HG02798 (cell line): Measurements from ENCODE around the gene MYCBP2.
A peak's percentile ranks its signal among the peaks of the same experiment; 100 is the strongest.
"Not testable (repeated sequence)": the region's sequence is repeated elsewhere in the genome, so short reads cannot be mapped to it uniquely, and the experiment has no call there.

ENCODE experiments used
- ATAC-seq: cut with Tn5 transposase; IDR thresholded peaks from one replicate; pipeline ENCODE4 v1.9.1; 2021; ENCODE audit warnings: mild to moderate bottlenecking; ENCODE audit not compliant: unreplicated experiment, poor library complexity

The MYCBP2 gene

DNA sequence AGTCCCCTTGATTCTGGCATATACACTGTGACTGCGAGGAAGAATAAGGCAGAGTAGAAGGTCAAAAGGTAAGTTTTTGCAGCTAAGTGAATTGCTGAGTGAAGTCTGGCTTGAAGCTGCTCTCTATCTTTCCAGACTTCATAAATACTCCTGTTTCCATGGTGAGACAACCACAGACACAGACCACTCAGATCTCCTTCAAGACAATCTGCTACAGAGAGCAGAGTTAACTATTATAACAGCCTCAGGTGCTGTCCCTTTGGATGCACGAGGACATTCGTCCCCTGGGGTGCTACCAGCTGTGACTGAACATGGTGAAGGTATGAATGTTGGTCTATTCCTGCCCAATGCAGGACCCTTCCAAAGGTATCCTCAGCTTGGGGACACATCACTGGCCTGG lies 104.0 kb downstream of the MYCBP2 start:
- ATAC-seq = no peak

DNA sequence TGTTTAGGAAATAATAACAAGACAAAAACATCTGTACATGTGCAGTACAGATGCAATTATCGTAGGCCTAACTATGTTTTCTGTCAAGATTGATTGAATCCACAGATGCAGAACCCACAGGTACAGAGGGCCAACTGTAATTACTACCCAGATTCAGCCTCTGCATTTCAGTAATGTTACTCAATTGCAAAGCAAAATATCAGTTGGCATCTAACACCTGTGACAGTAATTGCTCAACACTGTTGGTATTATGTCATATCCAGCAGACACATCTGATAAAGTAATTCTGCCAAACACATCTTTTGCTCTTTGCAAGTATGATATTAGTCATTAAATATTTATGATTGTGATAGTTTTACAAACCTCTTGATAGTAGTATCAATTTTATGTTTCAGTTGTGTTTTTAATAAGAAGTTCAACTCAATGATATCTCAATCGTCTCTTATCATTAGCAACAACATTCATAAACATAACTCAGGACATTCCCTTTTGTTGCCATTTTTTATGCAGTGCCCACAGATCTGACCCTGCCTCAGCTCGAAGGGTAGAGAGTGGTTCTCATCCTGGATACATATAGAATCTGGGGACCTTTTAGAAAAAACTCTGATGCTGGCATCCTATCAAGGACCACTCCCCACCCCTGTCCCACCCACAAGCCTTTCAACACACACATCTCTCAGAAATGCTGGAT lies 104.7 kb downstream of the MYCBP2 start:
- ATAC-seq = no peak

DNA sequence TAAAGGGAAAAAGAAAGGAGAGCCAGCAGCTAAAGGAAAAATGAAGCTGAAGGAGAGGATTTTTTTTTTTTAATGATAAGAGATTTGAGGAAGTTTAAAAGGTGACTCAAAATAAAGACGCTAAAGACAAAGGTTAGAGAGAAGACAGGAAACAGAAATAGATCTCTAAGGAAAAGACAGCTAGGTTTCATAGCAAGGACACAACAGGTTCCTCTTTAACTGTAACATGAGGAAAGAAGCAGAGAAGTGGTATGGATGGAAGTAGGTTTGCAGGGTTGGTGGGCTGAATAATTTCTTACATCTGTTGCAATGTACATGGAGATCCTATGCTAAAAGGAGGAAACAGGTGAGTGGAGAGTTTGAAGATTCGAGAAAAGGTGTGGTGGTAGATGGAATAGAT lies 107.5 kb downstream of the MYCBP2 start:
- ATAC-seq = no peak

DNA sequence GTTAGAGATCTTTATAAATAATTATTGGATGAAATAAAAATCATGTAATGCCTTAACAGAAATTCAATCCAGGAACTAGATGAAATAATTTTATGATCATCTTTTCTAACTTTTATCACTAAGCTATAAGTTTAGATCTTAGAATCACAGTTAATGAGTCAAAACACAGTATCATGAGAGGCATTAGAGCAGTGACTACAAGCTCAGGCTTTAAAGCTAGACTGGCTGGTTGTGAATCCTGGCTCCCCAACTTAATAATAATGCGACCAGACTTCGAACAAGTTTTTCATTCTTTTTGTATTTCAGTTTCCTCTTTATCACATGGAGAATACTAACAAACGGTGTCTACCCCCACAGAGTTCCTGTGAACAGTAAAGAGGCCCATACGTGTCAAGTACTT lies 108.6 kb downstream of the MYCBP2 start:
- ATAC-seq = no peak

DNA sequence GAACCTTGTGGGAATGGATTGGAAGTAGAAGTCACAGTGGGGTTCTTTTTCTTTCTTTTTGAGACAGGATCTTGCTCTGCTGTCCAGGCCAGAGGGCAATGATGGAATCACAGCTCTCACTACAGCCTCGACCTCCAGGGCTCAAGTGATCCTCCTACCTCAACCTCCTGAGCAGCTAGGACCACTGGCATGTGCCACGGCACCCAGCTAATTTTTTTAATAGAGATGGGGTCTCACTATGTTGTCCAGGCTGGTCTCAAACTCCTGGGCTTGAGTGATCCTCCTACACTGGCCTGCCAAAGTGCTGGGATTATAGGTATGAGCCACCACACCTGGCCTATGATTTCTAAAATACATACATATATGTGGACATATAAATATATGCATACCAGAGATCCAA lies 111.4 kb downstream of the MYCBP2 start:
- no peak for ATAC-seq

DNA sequence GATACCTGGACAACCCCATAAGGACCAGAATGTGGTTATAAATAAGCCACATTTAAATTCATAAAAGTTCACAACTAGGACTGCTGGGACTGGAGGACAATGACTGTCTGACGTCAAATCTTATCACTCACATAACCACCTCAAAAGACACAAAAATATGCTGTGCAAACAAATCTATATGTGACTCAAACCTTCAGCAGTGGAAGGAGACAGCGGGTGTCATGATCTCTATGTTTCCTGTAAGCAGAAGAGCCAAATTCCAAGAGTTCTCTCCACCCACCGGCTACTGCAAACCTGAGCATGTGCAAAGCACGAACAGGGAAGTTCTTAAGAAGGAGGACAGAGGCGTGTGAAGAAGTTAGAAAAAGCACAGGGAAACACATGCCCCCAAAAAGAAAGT lies 113.2 kb downstream of the MYCBP2 start:
- no peak for ATAC-seq

DNA sequence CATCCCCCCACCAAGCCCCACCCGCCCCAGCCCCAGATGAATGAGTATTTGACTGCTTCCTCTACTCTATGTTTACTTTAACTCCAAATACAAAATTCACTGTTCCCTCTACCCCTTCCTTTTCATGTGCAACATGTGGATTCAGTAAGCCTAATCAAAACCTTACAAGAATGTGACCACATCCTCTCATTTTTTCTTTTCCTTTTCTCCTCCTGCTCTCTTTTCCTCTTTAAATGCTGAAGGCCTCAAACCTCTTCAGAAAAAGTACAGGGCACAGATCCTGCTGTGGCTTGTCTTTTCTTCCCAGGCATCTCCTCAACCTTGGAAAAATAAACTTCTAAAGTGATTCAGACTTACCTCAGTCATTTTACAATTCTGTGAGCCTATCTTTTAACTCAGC lies 119.0 kb downstream of the MYCBP2 start:
- no peak for ATAC-seq

DNA sequence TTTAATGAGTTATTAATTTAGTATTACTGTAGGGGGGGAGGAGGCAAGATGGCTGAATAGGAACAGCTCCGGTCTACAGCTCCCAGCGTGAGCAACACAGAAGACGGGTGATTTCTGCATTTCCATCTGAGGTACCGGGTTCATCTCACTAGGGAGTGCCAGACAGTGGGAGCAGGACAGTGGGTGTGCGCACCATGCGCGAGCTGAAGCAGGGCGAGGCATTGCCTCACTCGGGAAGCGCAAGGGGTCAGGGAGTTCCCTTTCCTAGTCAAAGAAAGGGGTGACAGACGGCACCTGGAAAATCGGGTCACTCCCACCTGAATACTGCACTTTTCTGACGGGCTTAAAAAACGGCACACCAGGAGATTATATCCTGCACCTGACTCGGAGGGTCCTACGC lies 127.9 kb downstream of the MYCBP2 start:
- ATAC-seq = not testable (repeated sequence)

DNA sequence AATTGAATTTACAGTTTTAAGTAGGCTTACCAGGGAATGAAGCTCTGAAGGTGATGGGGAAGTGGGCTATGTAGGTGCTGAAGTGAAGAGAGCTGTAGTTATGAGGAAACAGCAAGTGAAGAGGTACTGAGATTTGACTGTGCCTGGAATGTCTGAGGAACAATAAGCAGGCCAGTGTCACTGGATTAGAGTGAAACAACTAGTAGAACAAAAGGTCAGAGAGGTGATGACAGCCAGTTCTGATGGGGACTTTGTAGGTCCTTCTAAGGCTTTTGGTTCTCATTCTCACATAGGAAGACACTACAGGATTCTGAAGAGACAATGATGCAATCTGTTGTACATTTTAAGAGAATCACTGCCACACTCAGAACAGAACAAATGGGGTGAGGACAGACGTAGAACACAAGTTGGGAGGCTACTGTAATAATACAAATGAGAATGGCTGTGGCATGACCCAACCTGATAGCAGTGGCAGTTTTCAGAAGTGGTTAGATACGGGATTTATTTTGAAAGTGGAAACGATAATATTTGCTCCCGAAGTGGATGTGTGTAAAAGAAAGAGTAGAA lies 130.8 kb downstream of the MYCBP2 start:
- ATAC-seq = no peak

DNA sequence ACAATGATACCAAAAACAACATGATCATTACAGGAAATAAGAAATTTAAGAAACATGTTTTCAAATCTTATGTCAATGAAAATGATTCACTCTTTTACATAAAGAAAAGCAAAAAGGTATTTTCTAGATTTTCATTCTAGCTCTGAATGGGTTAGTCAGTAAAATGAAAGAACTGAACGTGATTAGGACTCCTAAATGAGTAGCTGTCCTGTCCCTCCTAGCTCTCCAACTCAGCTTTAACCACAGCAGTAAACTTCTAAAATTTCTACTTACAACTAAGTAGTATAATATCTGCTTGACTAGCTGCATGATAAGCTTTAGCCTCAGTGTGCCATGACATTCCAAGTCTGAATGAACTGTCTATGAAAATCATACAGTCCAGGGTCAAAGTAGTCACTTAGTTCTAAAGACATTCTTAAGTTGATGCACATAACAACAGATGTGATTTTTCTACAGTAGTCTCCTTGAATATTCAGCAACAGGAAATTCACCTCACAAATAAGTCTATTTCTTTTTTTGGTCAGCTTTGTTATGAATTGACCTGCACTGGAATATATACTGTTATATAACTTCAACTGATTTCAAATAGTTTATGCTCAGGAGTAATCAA lies 136.4 kb downstream of the MYCBP2 start:
- no peak for ATAC-seq

DNA sequence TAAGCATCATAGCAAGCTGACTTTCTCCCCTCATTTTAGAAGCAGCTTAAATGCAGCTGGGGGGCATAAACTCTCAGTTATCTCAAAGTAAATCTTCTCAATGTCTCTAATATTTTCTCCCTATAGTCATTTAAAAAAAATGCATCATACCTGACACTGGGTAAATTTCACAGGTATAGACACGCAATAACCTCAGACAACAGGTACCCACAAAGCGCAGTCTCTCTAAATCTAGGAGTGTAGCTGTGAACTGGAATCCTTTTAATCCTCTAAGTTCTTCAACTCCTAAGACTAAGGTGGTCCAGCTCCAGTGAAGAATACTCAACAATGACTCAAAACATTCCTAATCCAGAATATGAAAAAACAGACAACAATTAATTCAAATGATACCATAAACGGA lies 141.2 kb downstream of the MYCBP2 start:
- no peak for ATAC-seq

DNA sequence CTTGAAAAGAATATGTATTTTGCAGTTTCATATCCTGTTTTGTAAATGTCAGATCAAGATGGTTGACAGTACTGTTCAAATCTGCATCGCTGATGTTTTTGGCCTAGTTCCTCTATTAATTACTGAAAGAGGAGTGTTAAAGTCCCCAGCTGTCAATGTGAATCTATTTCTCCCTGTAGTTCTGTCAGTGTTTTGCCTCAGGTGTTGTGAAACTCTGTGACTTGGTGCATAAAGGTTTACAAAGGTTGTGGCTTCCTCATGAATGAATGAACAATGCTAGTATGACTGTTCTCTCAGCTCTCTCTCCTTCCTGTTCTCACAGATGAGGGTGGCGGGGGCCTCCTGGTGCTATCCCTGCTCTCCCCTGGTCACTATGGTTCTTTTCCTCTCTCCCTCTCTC lies 142.4 kb downstream of the MYCBP2 start:
- peak; percentile 95 for ATAC-seq

DNA sequence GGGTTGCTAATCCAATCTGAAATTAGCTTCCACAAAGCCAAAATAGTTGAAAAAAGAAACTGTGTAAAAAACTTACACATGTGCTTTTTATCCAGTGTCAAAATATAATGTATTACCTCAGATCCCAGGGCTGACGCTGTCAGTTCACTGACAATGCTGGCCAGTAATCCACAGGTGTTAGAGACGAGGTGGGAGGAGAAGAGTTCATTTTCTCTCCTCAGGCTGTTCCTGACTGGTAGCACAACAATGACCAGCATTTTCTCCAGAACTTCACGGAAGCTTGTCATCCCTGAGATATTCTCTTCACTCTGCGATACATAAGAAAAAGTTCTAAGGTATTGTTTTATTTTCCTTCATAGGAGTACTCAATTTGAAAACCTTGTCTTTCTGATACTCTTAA lies 146.9 kb downstream of the MYCBP2 start:
- no peak for ATAC-seq

DNA sequence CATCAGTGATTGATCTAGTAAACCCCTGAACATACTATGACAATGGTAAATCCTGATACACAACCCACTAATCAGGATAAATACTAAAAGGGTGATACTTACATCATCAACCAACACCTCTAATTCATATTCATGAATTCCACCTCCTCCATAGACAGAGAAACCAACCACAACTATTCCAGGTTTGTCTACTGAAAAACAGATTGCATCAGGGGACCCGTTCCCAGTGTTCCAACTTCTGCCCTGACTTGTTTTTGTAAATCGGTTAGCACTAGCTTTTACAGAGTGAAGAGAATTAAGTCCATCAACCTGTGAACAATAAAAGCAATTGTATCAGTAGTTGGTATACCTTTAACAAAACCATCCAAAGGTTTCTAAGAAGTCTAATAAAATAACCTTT lies 149.2 kb downstream of the MYCBP2 start:
- no peak for ATAC-seq

DNA sequence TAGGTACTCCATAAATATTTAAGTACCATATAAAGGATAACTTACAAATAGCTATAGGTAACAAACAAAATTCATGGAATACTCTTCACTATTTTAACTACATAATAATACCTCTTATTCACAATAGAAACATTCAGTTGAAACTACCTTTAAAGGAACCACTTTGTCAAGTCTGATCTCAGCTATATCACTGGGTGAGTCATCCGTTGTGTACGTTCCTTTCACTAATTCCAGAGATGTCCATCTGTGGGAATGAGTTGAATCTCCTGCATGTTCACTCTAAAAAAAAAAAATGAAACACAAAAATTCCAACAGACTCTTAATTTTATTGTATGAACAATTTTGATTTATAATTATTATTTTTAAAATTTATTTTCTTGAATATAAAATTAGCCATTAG lies 150.5 kb downstream of the MYCBP2 start:
- no peak for ATAC-seq

DNA sequence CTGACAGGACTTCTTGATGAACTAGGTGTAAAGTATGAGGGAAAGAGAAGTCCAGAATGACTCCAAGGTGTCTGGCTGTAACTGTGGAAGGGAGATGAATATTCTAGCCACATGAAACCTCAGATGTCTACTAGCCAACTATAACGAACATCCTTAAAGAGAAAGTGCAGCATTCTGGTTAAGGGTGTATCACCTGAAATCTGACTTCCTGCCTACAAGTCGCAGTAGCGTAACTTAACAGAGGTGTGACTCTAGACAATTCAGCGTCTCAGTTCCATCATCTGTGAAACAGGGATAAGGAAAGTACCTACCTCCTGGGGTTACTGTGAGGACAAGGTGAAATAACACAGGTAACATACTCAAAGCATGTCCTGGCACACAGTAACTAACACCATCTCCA lies 154.2 kb downstream of the MYCBP2 start:
- ATAC-seq = no peak

DNA sequence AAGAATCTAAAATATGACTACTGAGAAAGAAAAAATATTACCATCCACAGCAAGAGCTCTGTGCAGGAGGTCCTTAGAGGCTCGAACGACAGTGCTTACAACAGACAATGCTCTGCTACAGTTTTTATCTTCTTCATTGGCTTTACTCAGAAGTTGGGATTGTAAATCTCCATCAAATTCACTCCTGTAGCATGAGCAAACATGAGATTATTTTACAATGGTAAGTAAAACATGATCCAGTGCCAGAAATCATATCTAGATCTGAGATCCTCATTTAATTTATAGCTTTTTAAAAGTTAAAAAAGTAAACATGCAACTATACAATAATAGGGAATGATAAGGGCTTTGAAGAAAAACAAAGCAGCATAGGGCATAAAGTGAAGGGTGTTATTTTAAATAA lies 155.4 kb downstream of the MYCBP2 start:
- ATAC-seq = no peak

DNA sequence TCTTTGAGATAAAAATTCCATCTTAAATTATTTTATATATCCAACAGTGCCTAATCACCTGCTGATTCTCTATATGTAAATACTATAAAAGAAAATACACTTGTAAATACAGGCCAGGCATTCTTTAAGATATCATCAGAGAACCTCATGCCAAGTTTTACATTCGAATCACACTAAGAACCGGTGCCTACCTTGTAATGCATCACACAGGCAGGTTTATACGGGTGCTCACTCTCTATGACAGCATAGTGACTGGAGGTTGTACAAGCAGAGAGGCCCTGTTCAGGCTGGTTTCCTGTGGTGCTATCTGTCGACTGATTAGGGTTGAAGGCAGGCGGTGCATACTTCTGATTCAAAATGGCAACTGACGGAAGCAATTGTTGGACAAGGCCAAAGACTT lies 158.7 kb downstream of the MYCBP2 start:
- ATAC-seq = no peak

DNA sequence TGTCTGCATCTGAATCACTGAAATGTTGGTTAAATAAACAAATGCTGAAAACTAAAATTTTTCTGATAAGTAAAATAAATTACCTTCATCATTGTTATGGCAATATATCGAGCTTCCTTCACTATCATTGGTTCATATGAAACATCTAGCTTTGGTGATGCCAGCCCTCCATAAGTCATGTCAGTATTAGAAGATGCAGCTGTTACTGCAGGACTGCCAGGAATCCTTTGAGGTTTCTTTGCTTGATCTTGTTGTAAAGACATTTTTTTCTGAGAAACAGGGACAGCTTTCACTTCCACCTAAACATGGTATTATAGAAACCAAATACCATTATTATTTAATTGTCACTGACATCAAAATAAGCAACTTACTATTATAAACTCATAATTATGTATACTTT lies 176.2 kb downstream of the MYCBP2 start:
- ATAC-seq = no peak

DNA sequence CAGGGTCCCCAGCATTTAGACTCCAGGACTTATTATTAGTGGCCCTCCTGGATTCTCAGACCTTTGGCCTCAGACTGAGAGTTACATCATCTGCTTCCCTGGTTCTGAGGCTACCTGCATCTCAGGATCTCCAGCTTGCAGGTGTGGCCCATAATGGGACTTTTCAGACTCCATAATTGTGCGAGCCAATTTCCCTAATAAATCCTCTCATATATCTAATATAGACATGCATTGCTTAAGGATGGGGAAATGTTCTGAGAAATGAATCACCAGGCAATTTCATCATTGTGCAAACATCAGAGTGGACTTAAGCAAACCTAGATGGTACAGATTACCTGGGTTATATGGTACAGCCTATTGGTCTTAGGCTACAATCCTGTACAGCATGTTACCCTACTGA lies 183.5 kb downstream of the MYCBP2 start:
- no peak for ATAC-seq

DNA sequence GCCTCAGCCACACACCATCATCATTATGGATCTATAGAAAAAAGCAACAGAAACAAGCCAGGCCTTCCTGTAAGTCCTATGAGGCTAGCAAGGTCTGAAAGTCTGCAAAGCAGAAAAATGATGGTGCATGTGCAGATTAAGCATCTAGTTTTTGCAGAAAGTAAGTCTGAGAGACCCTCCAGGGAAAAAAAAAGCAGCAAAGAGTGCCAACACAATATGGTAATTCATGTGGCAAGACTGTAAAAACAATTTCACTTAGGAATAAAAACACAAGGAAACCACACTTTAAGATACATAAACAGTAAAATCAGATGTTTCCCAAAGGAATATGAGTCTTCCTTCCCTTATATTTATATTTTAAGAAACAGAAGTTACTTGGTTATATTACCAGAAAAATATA lies 187.6 kb downstream of the MYCBP2 start:
- no peak for ATAC-seq

DNA sequence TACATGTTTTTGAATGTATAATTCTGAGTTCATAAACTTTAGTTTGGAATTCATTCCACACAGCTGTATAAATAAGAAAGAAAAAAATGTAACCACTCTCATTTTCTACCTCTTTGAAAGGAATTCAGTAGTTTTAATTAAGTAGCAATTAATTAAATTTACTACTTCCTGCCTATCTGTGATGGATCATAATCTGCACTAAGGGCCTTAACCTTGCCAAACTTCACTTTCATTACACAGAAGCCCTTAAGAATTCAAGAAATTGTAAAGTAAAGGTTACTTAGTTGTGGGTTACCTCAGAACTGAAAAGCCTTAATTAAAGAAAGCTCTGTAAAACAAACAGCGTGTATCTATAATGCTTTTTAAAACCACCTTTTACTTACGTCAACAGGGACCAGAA lies 188.1 kb downstream of the MYCBP2 start:
- ATAC-seq = no peak
